ENCODE measurements around the gene DYSF.
A peak's percentile ranks its signal among the peaks of the same experiment; 100 is the strongest.
"Not testable (repeated sequence)": the region's sequence is repeated elsewhere in the genome, so short reads cannot be mapped to it uniquely, and the experiment has no call there.

Gene DYSF

GRCh38 chr2:71453404-71454220, at the start of gene DYSF:
Gene DYSF (plus strand): TSS chr2:71453561.
- DNase-seq (ENCODE audit: low read depth in 3 of 3, low spot score in 1 of 3): no peak

GRCh38 chr2:71409611-71410010, 43.8 kb upstream of the DYSF start:
- no peak for DNase-seq (ENCODE audit: low read depth in 3 of 3, low spot score in 1 of 3)

- DNase-seq (ENCODE audit: low read depth in 3 of 3, low spot score in 1 of 3): no peak
Observed at GRCh38 chr2:71410696-71411095, 42.7 kb upstream of the DYSF start.

- DNase-seq (ENCODE audit: low read depth in 3 of 3, low spot score in 1 of 3): peak in 1 of 3 donors; percentile 1
Observed at GRCh38 chr2:71416866-71417265, 36.5 kb upstream of the DYSF start.

GRCh38 chr2:71417300-71418202, 35.8 kb upstream of the DYSF start:
- no peak for DNase-seq (ENCODE audit: low read depth in 3 of 3, low spot score in 1 of 3)

GRCh38 chr2:71419145-71419544, 34.2 kb upstream of the DYSF start:
- no peak for DNase-seq (ENCODE audit: low read depth in 3 of 3, low spot score in 1 of 3)

- DNase-seq (ENCODE audit: low read depth in 3 of 3, low spot score in 1 of 3): no peak
Observed at GRCh38 chr2:71419976-71420375, 33.4 kb upstream of the DYSF start.

- DNase-seq (ENCODE audit: low read depth in 3 of 3, low spot score in 1 of 3): no peak
Observed at GRCh38 chr2:71422786-71423185, 30.6 kb upstream of the DYSF start.

- no peak for DNase-seq (ENCODE audit: low read depth in 3 of 3, low spot score in 1 of 3)
Observed at GRCh38 chr2:71423817-71424420, 29.4 kb upstream of the DYSF start.

- DNase-seq (ENCODE audit: low read depth in 3 of 3, low spot score in 1 of 3): no peak
Observed at GRCh38 chr2:71426721-71427120, 26.6 kb upstream of the DYSF start.

GRCh38 chr2:71428472-71429383, 24.6 kb upstream of the DYSF start:
- no peak for DNase-seq (ENCODE audit: low read depth in 3 of 3, low spot score in 1 of 3)

- not testable (repeated sequence) for DNase-seq (ENCODE audit: low read depth in 3 of 3, low spot score in 1 of 3)
Observed at GRCh38 chr2:71445142-71445541, 8.2 kb upstream of the DYSF start.

- no peak for DNase-seq (ENCODE audit: low read depth in 3 of 3, low spot score in 1 of 3)
Observed at GRCh38 chr2:71446505-71446904, 6.9 kb upstream of the DYSF start.

- DNase-seq (ENCODE audit: low read depth in 3 of 3, low spot score in 1 of 3): no peak
Observed at GRCh38 chr2:71449343-71449742, 4.0 kb upstream of the DYSF start.

GRCh38 chr2:71451705-71452104, 1.7 kb upstream of the DYSF start:
- no peak for DNase-seq (ENCODE audit: low read depth in 3 of 3, low spot score in 1 of 3)

GRCh38 chr2:71452565-71452964, 796 bp upstream of the DYSF start:
- no peak for DNase-seq (ENCODE audit: low read depth in 3 of 3, low spot score in 1 of 3)

- no peak for DNase-seq (ENCODE audit: low read depth in 3 of 3, low spot score in 1 of 3)
Observed at GRCh38 chr2:71454221-71455010, 1.1 kb downstream of the DYSF start.

- DNase-seq (ENCODE audit: low read depth in 3 of 3, low spot score in 1 of 3): no peak
Observed at GRCh38 chr2:71455011-71455740, 1.8 kb downstream of the DYSF start.
